Rectal smooth muscle tissue (tissue), 1 donor: ENCODE measurements around the gene FBXO39.
"Not testable (repeated sequence)": the region's sequence is repeated elsewhere in the genome, so short reads cannot be mapped to it uniquely, and the experiment has no call there.

ENCODE experiments used
- H3K27ac ChIP-seq: one replicate; pipeline ENCODE4 v1.7.0; 2013; ENCODE audit warnings: low read depth, low read length, inconsistent platforms
- H3K27me3 ChIP-seq: one replicate; pipeline ENCODE4 v1.7.0; 2013; ENCODE audit warnings: low read length; ENCODE audit not compliant: control insufficient read depth, insufficient read depth
- H3K36me3 ChIP-seq: one replicate; pipeline ENCODE4 v1.7.0; 2013; ENCODE audit warnings: low read length; ENCODE audit not compliant: control insufficient read depth, insufficient read depth
- H3K4me1 ChIP-seq: one replicate; pipeline ENCODE4 v1.7.0; 2013; ENCODE audit warnings: low read length; ENCODE audit not compliant: control insufficient read depth, insufficient read depth
- H3K4me3 ChIP-seq: one replicate; pipeline ENCODE4 v1.7.0; 2013; ENCODE audit warnings: low read length
- H3K9ac ChIP-seq: one replicate; pipeline ENCODE4 v1.7.0; 2013; ENCODE audit warnings: low read length

FBXO39 gene

DNA sequence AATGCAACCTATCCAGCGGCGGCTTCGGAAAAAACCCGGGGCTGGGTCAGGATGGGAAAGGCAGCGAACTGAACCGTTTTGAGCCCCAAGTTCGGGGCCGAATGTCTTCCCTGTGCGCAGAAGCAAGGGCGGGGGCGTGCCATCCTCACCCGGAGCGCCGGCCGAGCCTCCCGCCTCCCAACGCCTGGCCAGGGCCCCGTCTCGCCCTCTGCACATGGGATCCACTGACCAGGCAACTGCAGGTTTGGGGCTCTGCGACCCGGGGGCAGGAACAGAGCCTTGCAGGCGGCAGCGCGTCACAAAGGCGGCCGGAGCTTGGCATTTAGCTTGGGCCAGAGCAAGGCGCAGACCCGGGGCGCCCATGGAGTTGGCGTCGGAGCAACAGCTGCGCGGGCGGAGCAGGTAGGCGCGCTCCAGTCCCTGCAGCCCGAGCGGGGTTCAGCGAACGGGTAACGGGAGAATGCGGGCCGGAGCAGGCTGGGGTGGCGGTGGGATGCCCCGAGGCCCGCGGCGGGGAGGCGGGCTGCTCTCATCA is at the start of gene FBXO39:
Gene FBXO39, plus strand, starts transcription at position 345 of the 535 bp plus-strand sequence. CDS start 3,654 bp downstream, outside the sequence.
- no peaks in the 10 kb centered on the region for H3K27me3 ChIP-seq

DNA sequence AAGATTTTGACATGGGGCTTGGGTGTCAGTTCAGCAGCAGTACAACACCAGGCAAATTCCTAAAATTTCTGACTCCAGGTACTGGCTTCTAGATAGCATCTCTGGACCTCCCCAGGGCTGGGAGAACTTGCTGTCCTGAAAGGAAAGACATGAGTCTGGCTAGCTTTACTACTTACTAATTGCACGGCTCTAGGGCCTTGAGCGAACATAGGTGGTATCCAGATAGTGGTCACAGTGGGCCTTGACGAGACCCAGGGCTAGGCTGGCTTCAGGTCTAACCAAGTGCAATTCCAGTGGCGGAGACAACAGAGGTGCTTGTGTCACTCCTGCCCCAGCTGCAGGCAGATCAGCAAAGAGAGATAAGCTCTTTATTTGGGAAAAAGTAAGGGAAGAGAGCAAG is 46.5 kb upstream of the FBXO39 start:
- no peaks in the 10 kb centered on the region for H3K27me3 ChIP-seq
- no peaks in the 10 kb centered on the region for H3K4me1 ChIP-seq
- no peak overlapping the region for H3K27ac ChIP-seq
- H3K36me3 ChIP-seq, result no peaks in the 10 kb centered on the region
- H3K4me3 ChIP-seq, result no peak overlapping the region
- no peak overlapping the region for H3K9ac ChIP-seq

More for the DNA sequence above, at the start of gene FBXO39:
- no peak within 1 kb of the TSS for H3K4me3 ChIP-seq
- no peak within 1 kb of the TSS for H3K9ac ChIP-seq
- H3K27ac ChIP-seq, result no peak within 1 kb of the TSS
- H3K36me3 ChIP-seq, result peaks cover 21% of the 10 kb centered on the region
- no peaks in the 10 kb centered on the region for H3K4me1 ChIP-seq

DNA sequence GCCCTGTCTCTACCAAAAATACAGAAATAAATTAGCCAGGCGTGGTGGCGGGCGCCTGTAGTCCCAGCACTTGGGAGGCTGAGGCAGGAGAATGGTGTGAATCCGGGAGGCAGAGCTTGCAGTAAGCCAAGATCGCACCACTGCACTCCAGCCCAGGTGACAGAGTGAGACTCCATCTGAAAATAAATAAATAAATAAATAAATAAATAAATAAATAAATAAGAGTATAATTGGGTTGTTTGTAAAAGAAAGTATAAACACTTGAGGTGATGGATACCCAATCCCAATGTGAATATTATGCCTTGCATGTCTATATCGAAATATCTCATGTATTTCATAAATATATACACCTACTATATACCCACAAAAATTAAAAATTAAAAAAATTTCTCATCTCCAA is 29.4 kb upstream of the FBXO39 start:
- H3K27me3 ChIP-seq, H3K4me1 ChIP-seq, H3K9ac ChIP-seq, H3K27ac ChIP-seq, H3K36me3 ChIP-seq, H3K4me3 ChIP-seq: not testable (repeated sequence)

DNA sequence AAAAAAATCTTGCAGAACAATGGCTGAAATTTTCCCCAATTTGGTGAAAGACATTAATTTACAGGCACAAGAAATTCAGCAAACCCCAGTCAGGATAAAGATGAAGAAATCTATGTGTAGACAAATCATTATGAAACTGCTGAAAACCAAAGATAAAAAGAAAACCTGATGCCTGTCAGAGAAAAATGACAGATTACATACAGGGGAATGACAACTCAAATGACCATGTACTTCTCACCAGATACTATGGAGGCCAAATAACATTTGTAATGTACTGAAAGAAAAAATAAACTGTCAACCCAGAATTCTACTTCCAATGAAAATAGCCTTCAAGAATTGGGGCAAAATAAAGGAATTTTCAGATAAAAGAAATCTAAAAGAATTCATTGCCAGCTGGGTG is 27.4 kb upstream of the FBXO39 start:
- Histone ChIP-seq H3K27ac (no peak overlapping the region), H3K4me1 (peaks cover 12% of the 10 kb centered on the region), H3K4me3 (no peak overlapping the region)

DNA sequence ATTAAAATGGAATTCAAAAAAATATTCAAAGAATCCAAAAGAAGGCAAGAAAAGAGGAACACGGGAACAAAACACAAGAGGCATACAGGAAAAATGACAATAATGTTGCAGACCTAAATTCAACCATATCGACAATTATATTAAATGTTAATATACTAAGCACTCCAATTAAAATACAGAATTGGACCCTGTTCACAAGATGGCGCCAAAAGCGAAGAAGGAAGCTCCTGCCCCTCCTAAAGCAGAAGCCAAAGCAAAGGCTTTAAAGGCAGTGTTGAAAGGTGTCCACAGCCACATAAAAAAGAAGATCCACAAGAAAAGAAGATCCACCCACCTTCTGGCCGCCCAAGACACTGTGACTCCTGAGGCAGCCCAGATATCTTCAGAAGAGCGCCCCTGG is 26.5 kb upstream of the FBXO39 start:
- Histone ChIP-seq H3K36me3 (no peaks in the 10 kb centered on the region), H3K4me3 (no peak overlapping the region), H3K27me3 (no peaks in the 10 kb centered on the region), H3K9ac (no peak overlapping the region), H3K4me1 (peaks cover 14% of the 10 kb centered on the region), H3K27ac (no peak overlapping the region)

More for the DNA sequence above, 27.4 kb upstream of the FBXO39 start:
- Histone ChIP-seq H3K36me3 (no peaks in the 10 kb centered on the region), H3K9ac (no peak overlapping the region), H3K27me3 (no peaks in the 10 kb centered on the region)

DNA sequence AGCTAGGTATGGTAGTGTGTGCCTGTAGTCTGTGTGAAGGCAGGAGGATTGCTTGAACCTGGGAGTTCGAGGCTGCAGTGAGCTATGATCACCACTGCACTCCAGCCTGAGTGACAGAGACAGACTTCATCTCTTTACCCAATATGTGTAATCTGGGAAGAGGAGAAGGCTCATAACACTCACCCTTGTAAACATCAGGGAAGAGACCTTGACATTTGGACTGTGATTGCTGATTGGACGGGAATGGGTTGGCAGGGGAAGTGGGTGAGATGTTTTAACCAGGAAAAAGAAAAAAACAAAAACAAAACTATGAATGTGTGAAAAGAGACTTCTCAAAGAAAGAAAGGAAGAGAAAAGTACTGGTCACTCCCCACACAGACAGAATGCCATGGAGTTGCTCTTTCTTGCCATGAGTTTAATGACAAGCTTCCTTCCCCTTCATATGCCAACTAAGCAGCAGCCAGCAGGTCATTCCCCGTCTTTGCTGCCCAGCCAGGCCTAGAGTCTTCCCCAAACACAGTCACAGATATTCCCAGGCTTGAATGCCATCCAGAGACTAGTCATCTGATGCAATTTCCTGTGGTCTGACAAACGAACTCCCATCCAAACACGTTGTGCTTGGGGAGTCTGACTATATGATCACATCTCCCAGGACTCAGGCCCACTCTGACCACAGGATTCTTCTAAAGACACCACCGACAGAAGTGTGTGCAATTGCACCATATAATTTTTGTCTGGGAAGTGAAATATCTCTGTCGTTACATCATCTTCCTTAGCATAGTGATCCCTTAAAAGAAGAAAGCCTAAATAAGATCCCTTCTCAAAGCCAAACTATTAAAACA is 23.7 kb upstream of the FBXO39 start:
- H3K27me3 ChIP-seq, result no peaks in the 10 kb centered on the region
- H3K4me1 ChIP-seq, result peaks cover 25% of the 10 kb centered on the region
- peak overlapping the region; percentile 70 for H3K27ac ChIP-seq
- peak overlapping the region; percentile 24 for H3K4me3 ChIP-seq
- H3K36me3 ChIP-seq, result no peaks in the 10 kb centered on the region
- no peak overlapping the region for H3K9ac ChIP-seq

DNA sequence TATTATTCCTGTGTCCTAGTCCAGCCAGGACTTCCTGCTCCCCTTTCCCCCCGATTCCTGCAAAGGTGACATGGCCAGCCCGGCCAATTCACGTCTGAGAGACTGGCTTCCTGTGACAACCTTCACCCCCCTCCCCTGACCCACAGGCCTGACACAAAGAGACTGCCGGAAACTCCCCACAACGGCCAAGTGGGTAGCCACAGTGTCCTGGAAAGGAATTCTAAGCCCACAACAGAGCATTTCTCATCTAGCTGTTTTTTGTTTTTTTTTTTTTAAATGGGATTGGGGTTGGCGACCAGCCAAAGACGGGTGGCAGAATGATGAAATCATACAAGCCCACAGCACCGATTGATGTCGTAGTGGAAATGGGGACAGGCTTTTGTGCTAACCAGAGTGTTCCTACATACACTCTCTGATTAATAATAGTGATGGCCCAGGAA is 23.0 kb upstream of the FBXO39 start:
- Histone ChIP-seq H3K4me3 (peak overlapping the region; percentile 11), H3K27ac (peak overlapping the region; percentile 70), H3K36me3 (no peaks in the 10 kb centered on the region), H3K9ac (no peak overlapping the region), H3K27me3 (no peaks in the 10 kb centered on the region), H3K4me1 (peaks cover 25% of the 10 kb centered on the region)

DNA sequence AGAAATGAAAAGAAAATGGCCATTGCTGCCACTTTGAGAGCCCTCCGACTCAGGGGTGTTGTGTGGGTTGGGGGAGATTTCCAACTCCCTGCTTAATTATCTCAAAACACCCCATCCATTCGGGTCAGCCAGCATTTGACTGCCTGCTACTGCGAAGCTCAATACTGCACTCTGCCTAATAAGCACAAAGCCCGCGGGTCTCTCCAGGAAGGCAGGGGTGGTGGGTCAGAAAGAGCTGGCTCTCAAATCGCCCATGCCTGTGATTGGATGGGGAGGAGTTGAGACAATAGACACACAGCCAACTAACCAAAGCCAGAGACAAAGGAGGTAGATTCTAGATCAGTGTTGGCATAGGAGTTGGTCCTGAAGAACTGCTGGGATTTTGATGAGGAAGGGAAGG is 22.5 kb upstream of the FBXO39 start:
- H3K27ac ChIP-seq, result no peak overlapping the region
- peaks cover 25% of the 10 kb centered on the region for H3K4me1 ChIP-seq
- H3K36me3 ChIP-seq, result no peaks in the 10 kb centered on the region
- no peaks in the 10 kb centered on the region for H3K27me3 ChIP-seq
- no peak overlapping the region for H3K9ac ChIP-seq
- H3K4me3 ChIP-seq, result no peak overlapping the region

DNA sequence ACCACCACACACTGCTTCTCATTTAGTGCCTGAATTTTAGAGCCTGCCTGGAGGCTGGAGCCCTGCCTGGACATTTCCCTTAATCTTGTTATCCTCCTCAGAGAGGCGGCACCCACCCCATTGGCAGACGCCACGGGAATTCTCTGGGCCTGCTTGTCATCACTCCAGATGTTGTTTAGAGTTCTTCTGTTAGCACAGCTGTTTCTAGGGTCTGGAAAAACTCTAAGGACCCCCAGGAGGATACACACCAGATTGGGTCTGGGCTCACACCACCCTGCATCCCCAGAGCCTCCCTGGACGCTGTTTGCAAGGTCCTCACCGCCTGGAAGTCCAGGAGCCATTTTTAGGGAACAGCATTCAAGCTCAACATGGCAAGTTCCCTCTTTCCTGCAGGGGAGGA is 20.7 kb upstream of the FBXO39 start:
- peak overlapping the region; percentile 94 for H3K4me3 ChIP-seq
- peaks cover 25% of the 10 kb centered on the region for H3K4me1 ChIP-seq
- no peaks in the 10 kb centered on the region for H3K27me3 ChIP-seq
- H3K27ac ChIP-seq, result peak overlapping the region; percentile 90
- peak overlapping the region; percentile 75 for H3K9ac ChIP-seq
- peaks cover 7% of the 10 kb centered on the region for H3K36me3 ChIP-seq

DNA sequence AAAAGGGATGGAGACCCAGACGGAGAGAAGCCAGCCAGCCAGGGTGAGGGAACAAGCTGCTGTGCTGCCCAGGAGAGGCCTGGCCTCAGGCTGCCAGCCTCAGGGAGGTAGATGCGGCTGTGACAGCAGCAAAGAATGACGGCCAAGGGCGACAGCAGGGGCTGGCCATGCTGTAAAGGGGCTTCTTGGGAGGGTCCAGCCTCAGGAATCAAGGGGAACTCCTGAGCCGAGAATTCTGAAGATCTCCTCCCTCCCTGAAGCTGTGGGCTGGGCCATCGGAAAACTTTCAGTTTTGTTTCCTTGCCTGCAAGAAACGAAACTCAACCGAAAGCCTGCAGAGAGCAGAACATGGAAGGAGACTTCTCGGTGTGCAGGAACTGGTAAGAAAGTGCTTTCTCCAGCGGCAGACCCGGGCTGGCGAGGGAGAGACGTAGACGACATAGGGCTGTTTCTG is 20.3 kb upstream of the FBXO39 start, which contains the start of gene XAF1:
Gene XAF1, plus strand, starts transcription at position 316 of the 454 bp plus-strand sequence. Its CDS starts 33 bp downstream, at position 349.
- no peaks in the 10 kb centered on the region for H3K27me3 ChIP-seq
- peaks cover 25% of the 10 kb centered on the region for H3K4me1 ChIP-seq
- H3K9ac ChIP-seq, result peak within 1 kb of the TSS; percentile 75
- H3K4me3 ChIP-seq, result peak within 1 kb of the TSS; percentile 94
- H3K27ac ChIP-seq, result peak within 1 kb of the TSS; percentile 90
- peaks cover 11% of the 10 kb centered on the region for H3K36me3 ChIP-seq

DNA sequence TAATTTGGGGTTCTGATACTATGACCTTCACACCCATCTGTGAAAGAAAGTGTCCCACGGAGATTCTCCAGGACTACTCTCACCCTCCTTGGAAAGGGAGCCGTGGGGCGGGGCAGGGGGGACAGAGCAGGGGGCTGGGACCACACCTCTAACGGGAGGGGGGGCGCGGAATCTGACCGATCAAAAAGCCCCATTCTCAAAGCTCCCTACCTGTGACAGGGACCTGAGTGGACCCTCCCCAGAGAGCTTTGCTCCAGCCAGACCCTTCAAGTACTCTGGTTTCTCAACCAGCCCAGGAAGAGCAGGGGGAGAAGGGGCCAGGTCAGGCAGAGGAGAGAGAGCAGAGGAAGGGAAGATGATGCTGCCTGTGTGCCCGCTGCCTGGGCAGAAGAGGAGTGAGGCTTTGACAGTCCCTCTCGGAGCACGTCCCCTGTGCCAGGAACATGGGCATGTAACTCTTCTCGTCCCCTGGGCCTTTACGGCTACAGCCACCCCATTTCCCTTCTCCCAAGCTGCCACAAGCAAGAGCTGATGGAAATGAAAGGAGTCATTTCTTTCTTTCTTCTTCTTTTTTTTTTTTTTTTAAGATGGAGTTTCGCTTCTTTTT is 19.5 kb upstream of the FBXO39 start:
- Histone ChIP-seq H3K4me3 (peak overlapping the region; percentile 94), H3K27me3 (no peaks in the 10 kb centered on the region), H3K27ac (peak overlapping the region; percentile 90), H3K4me1 (peaks cover 25% of the 10 kb centered on the region), H3K36me3 (peaks cover 15% of the 10 kb centered on the region), H3K9ac (peak overlapping the region; percentile 49)

DNA sequence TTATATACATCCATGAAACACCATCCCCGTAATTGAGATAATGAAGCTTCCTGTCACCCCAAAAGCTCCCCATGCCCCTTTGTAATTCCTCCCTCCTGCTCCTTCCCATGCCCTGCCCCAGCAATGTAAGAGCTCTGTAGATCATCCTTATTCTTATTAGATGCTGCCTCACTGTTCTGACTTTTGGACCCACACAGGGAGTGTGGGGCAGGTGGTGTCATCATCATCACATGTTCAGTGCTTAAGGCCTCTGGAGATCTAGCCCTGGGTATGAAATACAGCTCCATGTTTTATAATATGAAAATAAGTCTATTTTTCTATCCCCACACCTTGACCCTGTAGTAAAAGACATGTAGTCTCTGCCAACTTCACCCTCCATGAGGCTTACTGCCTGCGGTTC is 18.3 kb upstream of the FBXO39 start:
- peaks cover 17% of the 10 kb centered on the region for H3K4me1 ChIP-seq
- H3K36me3 ChIP-seq, result peaks cover 24% of the 10 kb centered on the region

More for the DNA sequence above, 18.3 kb upstream of the FBXO39 start:
- Histone ChIP-seq H3K27ac (no peak overlapping the region), H3K27me3 (no peaks in the 10 kb centered on the region), H3K9ac (peak overlapping the region; percentile 17), H3K4me3 (peak overlapping the region; percentile 22)
